Sciatic nerve (tissue), 2 donors: ENCODE results near the gene EFCC1. TPM values are rescaled to one million over a fixed set of nuclear protein-coding genes. Genes with fewer than 3 reads are reported as not detected.
A peak's percentile ranks its signal among the peaks of the same experiment; 100 is the strongest.

Source experiments
- ATAC-seq: fragments of 200-7000 bp; cut with Tn5 transposase; one replicate; pipeline ENCODE4 v1.9.1; 2020; ENCODE audit warnings: mild to moderate bottlenecking, moderate library complexity
- DNase-seq: peaks from one replicate; pipeline ENCODE4 v3.0.0-alpha.2; 2020; ENCODE audit warnings: low spot score
- intact Hi-C: fragments of 100-400 bp; cut with DNase I; formaldehyde crosslinking; loops from one replicate; pipeline ENCODE4 v1.14.2; 2022
- total RNA-seq: library from RNA; stranded (reverse); fragmentation: NEBNext Ultra II Directional; extraction: Animal tissue kit (Norgen Biotek cat#: 25700); gene quantifications from one replicate; pipeline ENCODE4 v1.2.1, GENCODE V29; 2021
- donor health status: DM: no; HTN: no; CAD: no.
- donor health status: DM: no; HTN: no; CAD: no.

The EFCC1 gene
- 1.6 TPM for total RNA-seq

GRCh38 chr3:129001101-129001805 lies at the start of gene EFCC1:
TSS of gene EFCC1 (plus strand) at chr3:129001304. CDS start at chr3:129001629, 325 bp downstream.
- ATAC-seq (peak; percentile 83), DNase-seq (no peak)
- intact Hi-C loops, result no loop called here

GRCh38 chr3:128956440-128956839 lies 44.7 kb upstream of the EFCC1 start:
- intact Hi-C loops, result no loop called here
- no peak for DNase-seq
- no peak for ATAC-seq

- ATAC-seq (no peak), DNase-seq (no peak)
- intact Hi-C loops, result no loop called here
Observed at GRCh38 chr3:128965280-128965679, 35.8 kb upstream of the EFCC1 start.

- ATAC-seq (no peak), DNase-seq (no peak)
- intact Hi-C loops, result no loop called here
Observed at GRCh38 chr3:128965818-128966217, 35.3 kb upstream of the EFCC1 start.

- no peak for DNase-seq
- ATAC-seq, result no peak
- intact Hi-C loops, result no loop called here
Observed at GRCh38 chr3:128967748-128968355, 33.3 kb upstream of the EFCC1 start.

GRCh38 chr3:128969993-128970739 lies 30.9 kb upstream of the EFCC1 start:
- DNase-seq (peak; percentile 73), ATAC-seq (peak; percentile 68)
- intact Hi-C loops, result no loop called here

- no peak for ATAC-seq
Observed at GRCh38 chr3:128970740-128971047, 30.4 kb upstream of the EFCC1 start.

GRCh38 chr3:128971421-128972100 lies 29.5 kb upstream of the EFCC1 start:
- no peak for DNase-seq
- intact Hi-C loops, result no loop called here
- no peak for ATAC-seq

More at GRCh38 chr3:128970740-128971047, 30.4 kb upstream of the EFCC1 start:
- DNase-seq, result no peak
- intact Hi-C loops, result no loop called here

- ATAC-seq (no peak), DNase-seq (no peak)
- intact Hi-C loops, result no loop called here
Observed at GRCh38 chr3:128973988-128974564, 27.0 kb upstream of the EFCC1 start.

GRCh38 chr3:128975276-128975675 lies 25.8 kb upstream of the EFCC1 start:
- ATAC-seq (no peak), DNase-seq (no peak)
- intact Hi-C loops, result no loop called here

- no peak for ATAC-seq
Observed at GRCh38 chr3:128983293-128984069, 17.6 kb upstream of the EFCC1 start.

GRCh38 chr3:128984596-128984995 lies 16.5 kb upstream of the EFCC1 start:
- intact Hi-C loops, result loop anchor here (10.0 kb wide), 1 partner anchor 490 kb away; no protein-coding TSS in a partner anchor
- ATAC-seq (no peak), DNase-seq (no peak)

More at GRCh38 chr3:128983293-128984069, 17.6 kb upstream of the EFCC1 start:
- no peak for DNase-seq
- intact Hi-C loops, result loop anchor here (10.0 kb wide), 1 partner anchor 491 kb away; no protein-coding TSS in a partner anchor

GRCh38 chr3:128987302-128988100 lies 13.6 kb upstream of the EFCC1 start:
- no peak for DNase-seq
- intact Hi-C loops, result loop anchor here (10.0 kb wide), 1 partner anchor 487 kb away; no protein-coding TSS in a partner anchor
- ATAC-seq, result no peak

GRCh38 chr3:128988286-128988685 lies 12.8 kb upstream of the EFCC1 start:
- no peak for ATAC-seq
- intact Hi-C loops, result loop anchor here (10.0 kb wide), 1 partner anchor 487 kb away; no protein-coding TSS in a partner anchor
- no peak for DNase-seq

- DNase-seq, result no peak
Observed at GRCh38 chr3:128991355-128991895, 9.7 kb upstream of the EFCC1 start.

GRCh38 chr3:128992926-128993460 lies 8.1 kb upstream of the EFCC1 start:
- ATAC-seq (peak; percentile 5), DNase-seq (no peak)
- intact Hi-C loops, result no loop called here

More at GRCh38 chr3:128991355-128991895, 9.7 kb upstream of the EFCC1 start:
- intact Hi-C loops, result no loop called here
- ATAC-seq, result no peak
